AG09309 (cell line): Measurements from ENCODE around the gene RASSF4.
A peak's percentile ranks its signal among the peaks of the same experiment; 100 is the strongest.

Experiments
- DNase-seq: peaks from one replicate; pipeline ENCODE4 v3.0.0-alpha.2; 2010; ENCODE audit warnings: low read depth
- H3K4me3 ChIP-seq: 2 replicates; pipeline ENCODE4 v1.5.1; 2011; ENCODE audit warnings: mild to moderate bottlenecking, low read depth, low read length, moderate library complexity; ENCODE audit not compliant: control insufficient read depth
- CTCF ChIP-seq: IDR thresholded peaks from 2 replicates; pipeline ENCODE4 v1.5.1; 2011; ENCODE audit warnings: mild to moderate bottlenecking, low read depth, low read length, inconsistent platforms; ENCODE audit not compliant: insufficient read depth, control insufficient read depth; ENCODE audit errors: missing control alignments

Gene RASSF4

GRCh38 chr10:44932517-44933450, 26.8 kb upstream of the RASSF4 start:
- no peak for DNase-seq
- TF ChIP-seq CTCF: peak; percentile 99
- no peak overlapping the region for H3K4me3 ChIP-seq

GRCh38 chr10:44933451-44934321, 25.9 kb upstream of the RASSF4 start:
- H3K4me3 ChIP-seq: no peak overlapping the region
- TF ChIP-seq CTCF: no peak
- DNase-seq: no peak

GRCh38 chr10:44934416-44935200, 25.0 kb upstream of the RASSF4 start:
- no peak for TF ChIP-seq CTCF
- H3K4me3 ChIP-seq: no peak overlapping the region

GRCh38 chr10:44935201-44935965, 24.2 kb upstream of the RASSF4 start:
- no peak overlapping the region for H3K4me3 ChIP-seq
- TF ChIP-seq CTCF: no peak
- DNase-seq: peak; percentile 47

More at GRCh38 chr10:44934416-44935200, 25.0 kb upstream of the RASSF4 start:
- no peak for DNase-seq

GRCh38 chr10:44935966-44936295, 23.7 kb upstream of the RASSF4 start:
- no peak for TF ChIP-seq CTCF
- no peak overlapping the region for H3K4me3 ChIP-seq
- DNase-seq: no peak

GRCh38 chr10:44936314-44936975, 23.2 kb upstream of the RASSF4 start:
- H3K4me3 ChIP-seq: no peak overlapping the region
- DNase-seq: no peak
- TF ChIP-seq CTCF: no peak
